GM12878 (cell line): ENCODE data around the gene GCDH. TPM values are rescaled to one million over a fixed set of nuclear protein-coding genes. Genes with fewer than 3 reads are reported as not detected.

Experiments
- ATAC-seq: fragments of 200-7000 bp; cut with Tn5 transposase; 3 replicates; pipeline ENCODE4 v1.9.1; 2020; ENCODE audit warnings: mild to moderate bottlenecking, moderate library complexity
- BruUV-seq: library from RNA; stranded (reverse); fragments of 400-500 nt; replicated peaks from 2 replicates; lab custom pipeline; 2021; lab: Mats Ljungman, UMichigan
- CTCF ChIA-PET: fragments of 300-600 bp; sonication (Branson Sonifier 250); formaldehyde crosslinking; extraction: SDS; loops from one replicate; lab custom pipeline; 2021; ENCODE audit warnings: inconsistent platforms; lab: Yijun Ruan, JAX
- POLR2A ChIA-PET: fragments of 350-600 bp; formaldehyde crosslinking; extraction: SDS; loops from one replicate; lab custom pipeline; 2021; ENCODE audit warnings: inconsistent platforms; lab: Charles Lee
- RAD21 ChIA-PET: fragments of 300-600 bp; sonication (Branson Sonifier 250); formaldehyde crosslinking; loops from one replicate; lab custom pipeline; 2023; ENCODE audit warnings: antibody characterized with exemption; ENCODE audit not compliant: unreplicated experiment; lab: Charles Lee
- SMC1A ChIA-PET: fragments of 300-600 bp; sonication (Branson Sonifier 250); formaldehyde crosslinking; loops from one replicate; lab custom pipeline; 2023; ENCODE audit not compliant: unreplicated experiment, uncharacterized antibody; lab: Charles Lee
- DNase-seq: peaks from one replicate; pipeline ENCODE4 v3.0.0-alpha.2; 2011; ENCODE audit warnings: low read depth, low spot score
- FAIRE-seq: peaks from 3 replicates; lab custom pipeline; 2011; peaks lifted over from hg19 to GRCh38; lab: Jason Lieb, UNC
- H2AFZ ChIP-seq: 2 replicates; pipeline ENCODE4 v1.6.0; 2011; ENCODE audit warnings: low read depth, low read length, control low read depth; ENCODE audit not compliant: control insufficient read depth
- H3K27ac ChIP-seq: 2 replicates; pipeline ENCODE4 v1.5.1; 2011; ENCODE audit warnings: control low read depth; ENCODE audit not compliant: control insufficient read depth, insufficient read depth
- H3K27me3 ChIP-seq, 2 experiments: replicated peaks in 1 of 2; 2 replicates each; pipeline versions ENCODE4 v1.6.0 to v1.6.1; 2011; ENCODE audit warnings: low read length in 1 of 2; ENCODE audit not compliant: control insufficient read depth in 2 of 2, insufficient read depth in 2 of 2
- H3K36me3 ChIP-seq, 2 experiments: 2 replicates each; pipeline ENCODE4 v1.5.1; 2011; ENCODE audit warnings: low read length in 1 of 2; ENCODE audit not compliant: control insufficient read depth in 2 of 2, insufficient read depth in 2 of 2
- H3K4me1 ChIP-seq: 2 replicates; pipeline ENCODE4 v1.6.1; 2011; ENCODE audit warnings: mild to moderate bottlenecking, low read length, moderate library complexity, mixed read lengths; ENCODE audit not compliant: control insufficient read depth, insufficient read depth
- H3K4me2 ChIP-seq: 2 replicates; pipeline ENCODE4 v1.6.0; 2011; ENCODE audit warnings: control low read depth; ENCODE audit not compliant: control insufficient read depth, insufficient read depth
- H3K4me3 ChIP-seq: fragments of 200-600 bp; sonication (generic); 2 replicates; pipeline ENCODE4 v1.5.1; 2016
- H3K79me2 ChIP-seq: 2 replicates; pipeline ENCODE4 v1.6.0; 2011; ENCODE audit warnings: low read length; ENCODE audit not compliant: control insufficient read depth, insufficient read depth
- H3K9ac ChIP-seq: 2 replicates; pipeline ENCODE4 v1.8.0; 2011; ENCODE audit warnings: low read length, control low read depth, mixed read lengths; ENCODE audit not compliant: control insufficient read depth, insufficient read depth
- H3K9me3 ChIP-seq: replicated peaks from 3 replicates; pipeline ENCODE4 v1.5.1; 2011; ENCODE audit warnings: mild to moderate bottlenecking, low read length; ENCODE audit not compliant: control insufficient read depth, insufficient read depth
- H4K20me1 ChIP-seq: 2 replicates; pipeline ENCODE4 v1.6.0; 2011; ENCODE audit not compliant: control insufficient read depth, insufficient read depth
- BACH1 ChIP-seq: fragments of 450-650 bp; IDR thresholded peaks from 2 replicates; pipeline ENCODE4 v1.6.1; 2017; ENCODE audit warnings: mild to moderate bottlenecking, borderline replicate concordance
- BCLAF1 ChIP-seq: fragments of 450-650 bp; IDR thresholded peaks from 2 replicates; pipeline ENCODE4 v1.6.1; 2017; ENCODE audit warnings: antibody characterized with exemption, mild to moderate bottlenecking, moderate library complexity
- HDAC6 ChIP-seq: fragments of 200-600 bp; sonication (generic); IDR thresholded peaks from one replicate; pipeline ENCODE4 v1.8.0; 2017; ENCODE audit warnings: antibody characterized with exemption; ENCODE audit not compliant: unreplicated experiment
- MXI1 ChIP-seq: fragments of 150-350 bp; IDR thresholded peaks from 2 replicates; pipeline ENCODE4 v1.6.1; 2011; ENCODE audit warnings: low read depth, mild to moderate bottlenecking, inconsistent platforms, low read length, improper control_type of control experiment
- NFYA ChIP-seq: IDR thresholded peaks from 2 replicates; pipeline ENCODE4 v1.6.1; 2011; ENCODE audit warnings: low read depth, mild to moderate bottlenecking, low read length, improper control_type of control experiment, borderline replicate concordance
- POLR2A ChIP-seq: IDR thresholded peaks from 2 replicates; pipeline ENCODE4 v1.6.1; 2011; ENCODE audit warnings: low read depth, mild to moderate bottlenecking, low read length
- POLR2AphosphoS2 ChIP-seq: IDR thresholded peaks from 2 replicates; pipeline ENCODE4 v1.6.1; 2011; ENCODE audit warnings: low read depth, mild to moderate bottlenecking, low read length, improper control_type of control experiment, moderate library complexity
- POLR2AphosphoS5 ChIP-seq: IDR thresholded peaks from 2 replicates; pipeline ENCODE4 v1.6.1; 2011; ENCODE audit warnings: mild to moderate bottlenecking, low read length, inconsistent platforms
- SMAD5 ChIP-seq: IDR thresholded peaks from 2 replicates; pipeline ENCODE4 v1.6.1; 2016; ENCODE audit warnings: antibody characterized with exemption, low read depth
- STAT1 ChIP-seq: fragments of 450-650 bp; conservative IDR thresholded peaks from 2 replicates; pipeline ENCODE4 v1.6.1; 2014; ENCODE audit warnings: antibody characterized with exemption, mild to moderate bottlenecking
- ZNF24 ChIP-seq: fragments of 450-650 bp; IDR thresholded peaks from 2 replicates; pipeline ENCODE4 v1.6.1; 2017; ENCODE audit warnings: antibody characterized with exemption, mild to moderate bottlenecking
- ZNF274 ChIP-seq: IDR thresholded peaks from one replicate; pipeline ENCODE4 v1.8.0; 2011; ENCODE audit not compliant: insufficient read length, insufficient read depth
- WGBS: methylation state at CpG from one replicate; pipeline ENCODE4 v1.1.6; 2016; ENCODE audit warnings: low lambda C conversion rate; ENCODE audit not compliant: insufficient replicate concordance, insufficient coverage; ENCODE audit errors: missing lambda C conversion rate; 5-methylcytosine and 5-hydroxymethylcytosine counted together
- in situ Hi-C: fragments of 300-500 bp; cut with MboI; formaldehyde crosslinking; loops from 9 replicates; pipeline ENCODE4 v1.14.3; 2018; ENCODE audit warnings: mixed read lengths
- intact Hi-C: fragments of 100-400 bp; cut with micrococcal nuclease; formaldehyde crosslinking; loops from one replicate; pipeline ENCODE4 v1.14.2; 2022; ENCODE audit not compliant: unreplicated experiment
- polyA plus RNA-seq, 11 experiments: library from polyadenylated mRNA; depleted of rRNA in 4 of 11; unstranded in 6 of 11; stranded (reverse) in 5 of 11; fragments of >200 nt; fragmentation: Nextera tagmentation in 4 of 11; fragmentation: Illumina TruSeq in 1 of 11; extraction: Ambion mirVana in 4 of 11; extraction: Trizol in 1 of 11; gene quantifications; 1 replicate in 1 of 11; 2 replicates in 10 of 11; pipeline versions ENCODE4 v1.2.1 to v1.2.3, GENCODE V29; 2011 to 2016; ENCODE audit warnings: inconsistent platforms in 2 of 11, missing spikeins in 2 of 11, low read depth in 1 of 11
- total RNA-seq, 4 experiments: library from RNA; depleted of rRNA in 3 of 4; stranded (reverse); fragments of >200 nt in 3 of 4; fragmentation: Illumina TruSeq in 1 of 4; extraction: Trizol in 1 of 4; gene quantifications; 2 replicates each; pipeline versions ENCODE4 v1.2.1 to v1.2.3, GENCODE V29; 2013 to 2021

Gene GCDH
- total and polyA plus RNA-seq, 10 of the 15 experiments (the other 5 are each of a cell fraction or from before 2014, with no cell fraction given) = 4.2 to 69.4 (median 39.7) TPM

GRCh38 chr19:12939975-12940423, 49.0 kb downstream of the GCDH start:
- ChIA-PET CTCF (interaction anchor here (0.6 to 1.0 kb wide), 2 partner anchors 26 to 40 kb away, joined by 3 to 4 read pairs; no protein-coding TSS in a partner anchor), RAD21 (interaction anchor here (0.8 kb wide), 1 partner anchor 25 kb away, joined by 3 read pairs; no protein-coding TSS in a partner anchor), SMC1A (interaction anchor here (0.9 to 1.5 kb wide), 4 partner anchors 19 to 49 kb away, joined by 3 to 5 read pairs (median 4); partner anchors contain the start of gene GCDH), POLR2A (interaction anchor here (0.6 to 3.1 kb wide), 3 partner anchors 20 to 47 kb away, joined by 3 to 11 read pairs (median 3); no protein-coding TSS in a partner anchor)
- intact Hi-C loops = loop anchor here (5.0 kb wide), 1 partner anchor 153 kb away; no protein-coding TSS in a partner anchor
- H3K4me1 ChIP-seq = peaks cover 59% of the 10 kb centered on the region
- peaks cover 20 to 34% of the 10 kb centered on the region in 2 experiments for H3K36me3 ChIP-seq
- DNase-seq = no peak
- TF ChIP-seq NFYA (no peak), ZNF24 (no peak), HDAC6 (no peak), ZNF274 (no peak), POLR2A (peak; percentile 45; the same call in 1 of the 2 replicates), MXI1 (no peak)
- H3K79me2 ChIP-seq = peaks cover 51% of the 10 kb centered on the region
- peak overlapping the region; percentile 99 for H3K9ac ChIP-seq
- in situ Hi-C loops = no loop called here
- peak overlapping the region; percentile 88 for H3K27ac ChIP-seq
- H3K4me2 ChIP-seq = peak overlapping the region; percentile 78
- BruUV-seq = TSS peak; percentile 78
- peaks cover 12% of the 10 kb centered on the region; the same call in 1 of the 2 replicates for H4K20me1 ChIP-seq
- H2AFZ ChIP-seq = no peak overlapping the region
- no peaks in the 10 kb centered on the region for H3K27me3 ChIP-seq
- H3K4me3 ChIP-seq = peak overlapping the region; percentile 90
- 11% methylated on average over 10 of the region's 10 CpGs for WGBS
- no peaks in the 10 kb centered on the region for H3K9me3 ChIP-seq
- FAIRE-seq = no peak
- ATAC-seq = no peak

GRCh38 chr19:12940897-12941296, 49.9 kb downstream of the GCDH start:
- Histone ChIP-seq H3K36me3 (peaks cover 20 to 34% of the 10 kb centered on the region in 2 experiments), H3K9ac (peak overlapping the region; percentile 99), H2AFZ (no peak overlapping the region), H4K20me1 (peaks cover 12% of the 10 kb centered on the region; the same call in 1 of the 2 replicates), H3K4me1 (peaks cover 63% of the 10 kb centered on the region), H3K27ac (peak overlapping the region; percentile 88), H3K9me3 (no peaks in the 10 kb centered on the region), H3K4me3 (peak overlapping the region; percentile 90), H3K4me2 (peak overlapping the region; percentile 78), H3K79me2 (peaks cover 53% of the 10 kb centered on the region), H3K27me3 (no peaks in the 10 kb centered on the region)
- no peak for TF ChIP-seq BACH1
- peak; percentile 32; the same call in 1 of the 2 replicates for TF ChIP-seq POLR2AphosphoS5
- no peak for TF ChIP-seq BCLAF1
- TF ChIP-seq SMAD5 = 0 out of 2 replicates have a peak, but pooled peaks have one; percentile 17
- 0 out of 2 replicates have a peak, but pooled peaks have one; percentile 32 for TF ChIP-seq POLR2AphosphoS2
- TF ChIP-seq STAT1 = no peak
- ChIA-PET RAD21 (no interaction called here), POLR2A (no interaction called here), SMC1A (interaction anchor here (0.6 to 0.9 kb wide), 2 partner anchors 8 to 14 kb away, joined by 3 to 4 read pairs; no protein-coding TSS in a partner anchor), CTCF (interaction anchor here (1.2 kb wide), 1 partner anchor 24 kb away, joined by 11 read pairs; no protein-coding TSS in a partner anchor)
- in situ Hi-C loops = no loop called here
- ATAC-seq = no peak
- 0% methylated on average over 2 of the region's 2 CpGs for WGBS
- intact Hi-C loops = no loop called here
- DNase-seq = no peak
- FAIRE-seq = no peak
- no TSS peak for BruUV-seq
